AG09319 (cell line): ENCODE results near the gene SNRPD1.

Experiments used
- DNase-seq: peaks from one replicate; pipeline ENCODE4 v3.0.0-alpha.2; 2010; ENCODE audit warnings: low read depth; ENCODE audit errors: extremely low read depth
- CTCF ChIP-seq: IDR thresholded peaks from 2 replicates; pipeline ENCODE4 v1.5.1; 2011; ENCODE audit warnings: low read depth, mild to moderate bottlenecking, inconsistent platforms, low read length, moderate library complexity

The SNRPD1 gene

GRCh38 chr18:21652073-21652472, 40.0 kb downstream of the SNRPD1 start:
- TF ChIP-seq CTCF, result no peak

GRCh38 chr18:21653361-21653760, 41.2 kb downstream of the SNRPD1 start:
- TF ChIP-seq CTCF, result no peak
- no peak for DNase-seq

More at GRCh38 chr18:21652073-21652472, 40.0 kb downstream of the SNRPD1 start:
- DNase-seq, result no peak

GRCh38 chr18:21656402-21656801, 44.3 kb downstream of the SNRPD1 start:
- TF ChIP-seq CTCF, result no peak
- no peak for DNase-seq

- TF ChIP-seq CTCF, result no peak
- no peak for DNase-seq
Observed at GRCh38 chr18:21660078-21660477, 48.0 kb downstream of the SNRPD1 start.

GRCh38 chr18:21662581-21662980, 50.5 kb downstream of the SNRPD1 start:
- no peak for TF ChIP-seq CTCF
- DNase-seq, result no peak

GRCh38 chr18:21663578-21663977, 51.5 kb downstream of the SNRPD1 start:
- no peak for DNase-seq
- no peak for TF ChIP-seq CTCF

GRCh38 chr18:21664069-21664468, 52.0 kb downstream of the SNRPD1 start:
- TF ChIP-seq CTCF, result no peak
- DNase-seq, result no peak
